ENCODE results near the gene ADGRL1. TPM values are rescaled to one million over a fixed set of nuclear protein-coding genes. Genes with fewer than 3 reads are reported as not detected.

The ADGRL1 gene
- total RNA-seq, 4 donors from 2014 or later, result 45.9 to 55.4 (median 48.7) TPM

DNA sequence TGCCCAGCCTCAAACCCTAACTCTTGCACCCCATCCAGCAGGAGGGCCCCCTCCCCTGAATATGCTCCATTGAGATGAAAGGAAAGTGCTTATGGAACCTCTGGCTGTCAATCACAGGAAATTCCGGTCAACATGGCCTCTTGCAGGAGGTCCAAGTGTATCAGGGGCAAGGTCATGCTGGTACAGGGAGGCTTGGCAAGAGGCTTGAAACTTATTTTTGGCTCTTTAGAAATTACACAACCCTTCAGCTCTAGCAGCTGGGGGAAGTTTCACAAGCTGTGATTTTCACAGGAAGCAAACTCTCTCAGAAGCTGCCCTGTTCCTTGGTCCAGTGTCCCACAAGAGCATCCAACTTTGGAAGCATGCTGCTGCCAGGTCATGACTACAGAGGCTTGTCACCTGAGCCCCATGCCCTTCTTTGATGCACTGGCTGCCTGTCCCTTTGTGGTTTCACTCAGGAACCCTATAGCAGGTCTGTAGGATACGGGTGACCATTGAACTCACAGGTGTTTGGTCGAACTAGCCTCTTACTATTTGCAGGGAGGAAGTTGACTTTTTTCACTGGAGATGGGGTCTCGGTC is 78.0 kb downstream of the ADGRL1 start:
- WGBS, 2 donors (ENCODE audit: low coverage in 1 of 2), result 83% methylated on average over 4 of the region's 4 CpGs; no CpG with 5 or more reads in 1 of the 2 donors
- Histone ChIP-seq H3K9me3 (no peaks in the 10 kb centered on the region), H3K36me3 (no peaks in the 10 kb centered on the region), H3K27ac (peak overlapping the region in 1 of 4 donors; percentile 13), H3K4me3 (no peak overlapping the region), H3K4me1 (no peaks in the 10 kb centered on the region), H3K27me3 (no peaks in the 10 kb centered on the region)
- intact Hi-C loops (cut with DNase I; ENCODE audit: low total_unique reads) (no loop called here), in situ Hi-C loops (cut with MboI; ENCODE audit: low pct_ligation_motif_present in 1 of 4, low pct_unique_long_range_greater_than_20kb in 1 of 4, low sequenced_read_pairs in 3 of 4) (no loop called here)
- DNase-seq, result no peak
- TF ChIP-seq POLR2A (IDR thresholded peaks at IDR 0.05) (no peak), POLR2AphosphoS5 (IDR thresholded peaks at IDR 0.05) (no peak), EP300 (IDR thresholded peaks at IDR 0.05; ENCODE audit: low read depth) (no peak)
- TF ChIP-seq, protein P1, sequence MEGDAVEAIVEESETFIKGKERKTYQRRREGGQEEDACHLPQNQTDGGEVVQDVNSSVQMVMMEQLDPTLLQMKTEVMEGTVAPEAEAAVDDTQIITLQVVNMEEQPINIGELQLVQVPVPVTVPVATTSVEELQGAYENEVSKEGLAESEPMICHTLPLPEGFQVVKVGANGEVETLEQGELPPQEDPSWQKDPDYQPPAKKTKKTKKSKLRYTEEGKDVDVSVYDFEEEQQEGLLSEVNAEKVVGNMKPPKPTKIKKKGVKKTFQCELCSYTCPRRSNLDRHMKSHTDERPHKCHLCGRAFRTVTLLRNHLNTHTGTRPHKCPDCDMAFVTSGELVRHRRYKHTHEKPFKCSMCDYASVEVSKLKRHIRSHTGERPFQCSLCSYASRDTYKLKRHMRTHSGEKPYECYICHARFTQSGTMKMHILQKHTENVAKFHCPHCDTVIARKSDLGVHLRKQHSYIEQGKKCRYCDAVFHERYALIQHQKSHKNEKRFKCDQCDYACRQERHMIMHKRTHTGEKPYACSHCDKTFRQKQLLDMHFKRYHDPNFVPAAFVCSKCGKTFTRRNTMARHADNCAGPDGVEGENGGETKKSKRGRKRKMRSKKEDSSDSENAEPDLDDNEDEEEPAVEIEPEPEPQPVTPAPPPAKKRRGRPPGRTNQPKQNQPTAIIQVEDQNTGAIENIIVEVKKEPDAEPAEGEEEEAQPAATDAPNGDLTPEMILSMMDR (IDR thresholded peaks at IDR 0.05), result no peak

DNA sequence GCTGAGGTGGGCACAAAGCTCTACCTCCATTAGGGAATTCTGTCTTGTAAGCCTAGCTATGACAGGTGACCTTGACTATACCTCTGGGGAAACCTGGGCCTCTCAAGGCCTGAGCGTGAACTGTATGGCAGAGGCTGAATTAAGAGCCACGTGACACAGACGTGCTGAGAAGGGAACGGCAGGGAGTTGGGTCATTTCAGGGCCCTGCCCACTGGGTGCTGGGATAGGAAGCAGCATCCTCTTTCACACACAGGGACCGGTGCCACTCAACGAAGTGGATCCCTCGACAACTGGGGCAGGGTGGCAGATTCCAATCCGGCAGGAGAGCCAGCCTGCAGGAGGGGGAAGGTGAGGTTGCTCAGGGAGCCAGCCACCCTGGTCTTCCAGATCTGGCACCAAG is 78.8 kb downstream of the ADGRL1 start:
- no peaks in the 10 kb centered on the region for H3K36me3 ChIP-seq
- H3K27me3 ChIP-seq, result no peaks in the 10 kb centered on the region
- in situ Hi-C loops (cut with MboI; ENCODE audit: low pct_ligation_motif_present in 1 of 4, low pct_unique_long_range_greater_than_20kb in 1 of 4, low sequenced_read_pairs in 3 of 4), result no loop called here
- TF ChIP-seq, protein P1 (IDR thresholded peaks at IDR 0.05), result no peak
- TF ChIP-seq POLR2A (IDR thresholded peaks at IDR 0.05) (no peak), POLR2AphosphoS5 (IDR thresholded peaks at IDR 0.05) (no peak), EP300 (IDR thresholded peaks at IDR 0.05; ENCODE audit: low read depth) (no peak)
- H3K27ac ChIP-seq, result no peak overlapping the region
- 95% methylated on average over 8 of the region's 8 CpGs; no CpG with 5 or more reads in 1 of the 2 donors for WGBS, 2 donors (ENCODE audit: low coverage in 1 of 2)
- no peak for DNase-seq
- no peaks in the 10 kb centered on the region for H3K9me3 ChIP-seq
- intact Hi-C loops (cut with DNase I; ENCODE audit: low total_unique reads), result no loop called here
- no peaks in the 10 kb centered on the region for H3K4me1 ChIP-seq
- no peak overlapping the region for H3K4me3 ChIP-seq

GRCh38 chr19:14122924-14123323 is 83.0 kb downstream of the ADGRL1 start:
- intact Hi-C loops (cut with DNase I; ENCODE audit: low total_unique reads), result no loop called here
- no peaks in the 10 kb centered on the region for H3K36me3 ChIP-seq
- TF ChIP-seq, protein P1 (IDR thresholded peaks at IDR 0.05), result no peak
- TF ChIP-seq EP300 (IDR thresholded peaks at IDR 0.05; ENCODE audit: low read depth) (no peak), POLR2AphosphoS5 (IDR thresholded peaks at IDR 0.05) (no peak), POLR2A (IDR thresholded peaks at IDR 0.05) (no peak)
- 95 to 100% methylated on average over 1 to 6 of the region's 6 CpGs for WGBS, 2 donors (ENCODE audit: low coverage in 1 of 2)
- peaks cover 0 to 19% (median 16%) of the 10 kb centered on the region in 4 donors for H3K4me1 ChIP-seq
- H3K27ac ChIP-seq, result no peak overlapping the region
- no peaks in the 10 kb centered on the region for H3K27me3 ChIP-seq
- in situ Hi-C loops (cut with MboI; ENCODE audit: low pct_ligation_motif_present in 1 of 4, low pct_unique_long_range_greater_than_20kb in 1 of 4, low sequenced_read_pairs in 3 of 4), result no loop called here
- H3K4me3 ChIP-seq, result no peak overlapping the region
- H3K9me3 ChIP-seq, result no peaks in the 10 kb centered on the region
- no peak for DNase-seq

DNA sequence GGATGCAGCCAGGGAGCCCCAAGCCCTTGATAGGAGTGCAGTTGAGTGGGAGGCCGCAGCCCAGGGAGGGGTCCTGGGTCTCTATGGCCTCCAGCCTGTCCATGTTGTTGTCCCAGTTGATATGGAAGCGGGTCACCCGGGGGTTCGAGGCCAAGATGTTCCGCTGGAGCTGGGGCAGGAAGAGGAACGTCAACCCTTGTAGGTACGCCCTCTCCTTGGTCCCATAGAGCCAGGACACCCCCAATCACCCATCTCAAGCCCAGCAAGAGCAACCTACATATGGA is 85.5 kb downstream of the ADGRL1 start:
- Histone ChIP-seq H3K9me3 (no peaks in the 10 kb centered on the region), H3K4me1 (peaks cover 8 to 36% (median 31%) of the 10 kb centered on the region in 4 donors), H3K36me3 (no peaks in the 10 kb centered on the region), H3K27ac (peak overlapping the region in 2 of 4 donors; percentile 94 to 100), H3K4me3 (no peak overlapping the region), H3K27me3 (no peaks in the 10 kb centered on the region)
- TF ChIP-seq POLR2AphosphoS5 (IDR thresholded peaks at IDR 0.05) (no peak), POLR2A (IDR thresholded peaks at IDR 0.05) (no peak), EP300 (IDR thresholded peaks at IDR 0.05; ENCODE audit: low read depth) (no peak)
- TF ChIP-seq, protein P1 (IDR thresholded peaks at IDR 0.05), result no peak
- in situ Hi-C loops (cut with MboI; ENCODE audit: low pct_ligation_motif_present in 1 of 4, low pct_unique_long_range_greater_than_20kb in 1 of 4, low sequenced_read_pairs in 3 of 4), result no loop called here
- intact Hi-C loops (cut with DNase I; ENCODE audit: low total_unique reads), result no loop called here
- WGBS, 2 donors (ENCODE audit: low coverage in 1 of 2), result 96% methylated on average over 7 of the region's 7 CpGs; no CpG with 5 or more reads in 1 of the 2 donors
- DNase-seq, result no peak
